Measurements from ENCODE around the gene UBE4B.
"Not testable (repeated sequence)": the region's sequence is repeated elsewhere in the genome, so short reads cannot be mapped to it uniquely, and the experiment has no call there.

Gene UBE4B

DNA sequence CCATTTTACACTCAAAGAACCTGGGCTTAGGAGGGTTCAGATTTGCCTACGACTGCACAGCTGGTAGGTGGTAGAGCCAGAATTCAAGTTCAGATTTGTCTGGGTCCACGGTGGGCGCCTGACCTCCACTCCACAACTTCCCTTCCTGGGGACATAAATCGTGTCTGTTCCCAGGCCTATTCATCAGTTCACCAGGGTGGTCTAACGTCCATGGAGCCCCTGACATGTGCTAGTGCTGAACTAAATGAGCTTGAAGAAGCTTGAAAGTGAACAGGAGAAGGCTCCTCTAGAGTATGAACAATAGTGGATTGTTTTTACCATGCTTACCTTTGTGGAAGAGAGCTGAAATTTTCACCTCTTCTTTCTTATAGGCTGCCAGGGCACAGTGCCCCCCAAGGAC, 145.1 kb downstream of the UBE4B start:
- no peak for DNase-seq (ENCODE audit: low spot score)

DNA sequence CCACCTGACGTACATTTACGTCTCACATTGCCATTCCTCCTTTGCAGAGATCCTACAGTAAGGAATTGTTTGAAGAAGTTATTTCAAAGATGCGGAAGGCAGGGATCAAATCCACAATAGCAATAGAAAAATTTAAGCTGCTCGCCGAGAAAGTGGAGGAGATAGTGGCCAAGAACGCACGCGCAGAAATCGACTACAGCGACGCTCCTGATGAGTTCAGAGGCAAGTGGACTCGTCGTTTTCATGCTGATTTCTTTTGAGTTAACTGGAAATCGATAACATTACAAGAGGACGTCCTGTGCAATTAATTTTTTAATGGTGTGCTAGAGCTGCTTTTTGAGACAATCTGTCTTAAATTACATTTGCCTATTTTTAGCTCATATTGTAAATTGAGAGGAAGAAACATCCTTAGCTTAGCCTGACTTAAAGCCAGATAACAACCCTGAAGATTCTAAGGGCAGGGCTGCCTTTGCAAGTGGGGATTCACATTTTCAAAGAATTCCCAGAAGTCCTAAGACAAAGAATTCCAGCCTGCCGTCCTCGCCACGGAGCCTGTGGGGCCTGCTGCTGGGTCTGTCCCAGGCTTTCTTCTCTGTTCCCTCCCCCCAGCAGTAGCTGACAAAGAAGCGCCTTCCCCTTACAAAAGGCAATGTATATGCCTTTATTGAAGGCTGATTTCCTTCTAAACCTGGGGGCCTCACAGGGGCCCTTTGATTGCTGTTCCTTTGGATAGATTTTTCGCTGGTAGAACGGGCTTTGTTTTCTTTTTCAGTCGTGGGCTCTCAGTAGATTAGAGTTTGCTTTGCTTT, 146.0 kb downstream of the UBE4B start:
- no peak for DNase-seq (ENCODE audit: low spot score)

DNA sequence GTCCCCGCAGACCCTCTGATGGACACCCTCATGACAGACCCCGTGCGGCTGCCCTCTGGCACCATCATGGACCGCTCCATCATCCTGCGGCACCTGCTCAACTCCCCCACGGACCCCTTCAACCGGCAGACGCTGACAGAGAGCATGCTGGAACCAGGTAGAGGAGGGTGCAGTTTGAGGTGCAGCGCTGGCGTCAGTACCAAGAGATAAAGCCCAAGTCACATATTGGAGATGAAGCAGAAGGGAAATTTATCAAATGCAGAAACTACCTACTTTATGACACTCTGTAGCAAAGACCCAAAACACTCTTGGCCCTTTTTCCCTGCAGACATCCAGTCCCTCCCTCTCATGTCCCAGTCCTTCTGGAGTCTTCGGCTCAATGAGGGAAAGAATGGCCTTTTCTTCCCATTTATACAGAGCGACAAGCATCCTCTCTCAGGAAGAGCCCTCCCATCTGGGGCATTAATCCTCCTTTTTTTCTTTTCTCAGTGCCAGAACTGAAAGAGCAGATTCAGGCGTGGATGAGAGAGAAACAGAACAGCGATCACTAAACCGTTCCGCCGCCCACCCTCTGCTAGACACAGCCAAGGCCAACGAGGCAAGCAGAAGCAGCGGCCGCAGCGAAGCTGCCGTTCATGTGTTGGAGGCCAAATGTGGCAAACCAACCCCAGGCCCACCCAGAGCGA, 146.8 kb downstream of the UBE4B start:
- DNase-seq (ENCODE audit: low spot score): no peak

DNA sequence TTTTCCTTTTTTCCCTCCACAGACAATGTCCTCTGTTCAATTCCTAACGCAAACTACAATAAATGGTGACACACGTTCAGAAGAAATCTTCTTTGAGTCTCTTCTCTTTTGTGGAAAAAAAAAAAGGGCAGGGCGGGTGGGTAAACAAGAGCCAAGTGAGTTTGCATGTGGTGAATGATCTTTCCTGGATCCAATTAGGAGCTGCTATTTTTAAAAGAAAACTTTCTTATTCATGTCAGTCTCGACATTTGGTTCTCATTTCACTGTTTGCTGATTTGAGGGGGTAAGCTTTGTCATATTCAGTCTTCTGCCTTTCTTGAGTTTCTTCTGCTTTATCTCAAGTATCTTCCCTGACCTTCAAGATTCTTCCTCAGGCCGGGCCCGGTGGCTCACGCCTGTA, 148.4 kb downstream of the UBE4B start:
- no peak for DNase-seq (ENCODE audit: low spot score)

- no peak for DNase-seq (ENCODE audit: low spot score)
Observed at GRCh38 chr1:10185759-10186158, 153.0 kb downstream of the UBE4B start.

- no peak for DNase-seq (ENCODE audit: low spot score)
Observed at GRCh38 chr1:10186331-10187025, 153.7 kb downstream of the UBE4B start.

DNA sequence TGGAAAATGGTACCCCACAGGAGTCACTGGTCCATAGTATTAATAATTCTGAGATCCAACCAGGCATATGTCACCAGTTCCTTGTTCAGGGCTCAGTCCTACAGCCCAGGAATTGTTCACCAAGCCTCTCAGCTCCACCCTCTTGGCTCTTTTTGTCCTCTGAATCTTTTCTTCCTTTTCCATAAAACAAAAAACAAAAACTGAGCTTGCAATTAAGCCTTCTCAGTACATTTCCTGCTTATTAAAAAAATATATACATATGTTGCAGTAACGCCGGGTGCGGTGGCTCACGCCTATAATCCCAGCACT, 154.2 kb downstream of the UBE4B start:
- no peak for DNase-seq (ENCODE audit: low spot score)

GRCh38 chr1:10188133-10188650, 155.4 kb downstream of the UBE4B start:
- no peak for DNase-seq (ENCODE audit: low spot score)

GRCh38 chr1:10189659-10190058, 156.9 kb downstream of the UBE4B start:
- no peak for DNase-seq (ENCODE audit: low spot score)

- DNase-seq (ENCODE audit: low spot score): no peak
Observed at GRCh38 chr1:10192263-10192662, 159.5 kb downstream of the UBE4B start.

DNA sequence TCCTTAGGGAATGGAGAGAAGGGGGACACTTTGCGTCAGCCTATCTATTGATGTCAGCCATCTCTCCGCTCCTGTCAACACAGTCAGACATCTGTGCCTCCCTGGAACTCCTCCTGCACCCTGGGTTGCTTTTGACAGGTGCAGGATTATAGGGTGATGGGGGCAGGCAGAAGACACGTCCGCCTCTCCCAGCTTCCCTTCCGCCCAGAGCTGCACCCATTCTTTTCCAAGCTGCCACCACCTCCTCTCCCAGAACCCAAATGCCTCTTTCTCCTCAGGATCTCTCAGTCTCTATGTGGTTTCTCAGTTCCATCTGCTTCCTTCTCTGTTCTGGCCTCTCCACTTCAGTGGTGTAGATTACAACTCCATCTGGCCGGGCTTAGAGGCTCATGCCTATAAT, 160.5 kb downstream of the UBE4B start:
- no peak for DNase-seq (ENCODE audit: low spot score)

- DNase-seq (ENCODE audit: low spot score): no peak
Observed at GRCh38 chr1:10195570-10195969, 162.8 kb downstream of the UBE4B start.

DNA sequence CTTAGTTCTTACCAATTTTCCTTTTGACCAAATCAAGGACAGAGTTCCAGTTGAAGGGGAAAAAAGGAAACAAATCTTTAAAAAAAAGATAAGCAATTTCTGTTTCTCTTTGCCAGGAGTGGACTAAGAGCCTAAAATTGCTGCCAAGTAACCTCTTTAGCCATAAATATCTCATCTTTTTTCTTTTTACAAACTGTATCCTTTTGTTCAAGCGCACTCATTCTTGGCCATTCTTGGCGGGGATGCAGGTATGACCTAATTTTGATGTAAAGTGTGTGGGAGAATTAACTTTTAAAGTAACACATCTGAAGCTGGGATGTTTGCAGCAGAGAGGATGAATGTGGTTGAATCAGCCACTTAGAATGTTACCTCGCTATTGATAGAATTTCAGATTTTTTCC, 164.2 kb downstream of the UBE4B start:
- no peak for DNase-seq (ENCODE audit: low spot score)

GRCh38 chr1:10200620-10201019, 167.9 kb downstream of the UBE4B start:
- DNase-seq (ENCODE audit: low spot score): no peak

- no peak for DNase-seq (ENCODE audit: low spot score)
Observed at GRCh38 chr1:10204003-10204642, 171.4 kb downstream of the UBE4B start.

- DNase-seq (ENCODE audit: low spot score): not testable (repeated sequence)
Observed at GRCh38 chr1:10205206-10205605, 172.4 kb downstream of the UBE4B start.

DNA sequence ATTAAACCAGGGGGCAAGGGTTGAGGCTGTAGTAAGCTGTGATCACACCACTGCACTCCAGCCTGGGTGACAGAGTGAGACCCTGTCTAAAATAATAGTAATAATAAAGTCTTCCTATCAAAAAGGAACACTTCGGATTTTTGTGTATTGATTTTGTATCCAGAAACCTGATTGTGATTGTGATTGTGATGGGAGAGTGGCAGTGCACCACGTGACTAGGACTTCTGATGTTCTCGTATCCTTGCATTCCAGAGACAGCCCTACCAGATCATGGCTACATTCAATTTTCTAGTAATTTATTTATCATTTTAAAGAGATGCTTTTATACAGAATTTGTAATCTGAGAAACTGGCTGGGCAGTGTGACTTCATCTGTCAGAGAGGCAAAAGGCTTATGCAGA, 175.1 kb downstream of the UBE4B start:
- no peak for DNase-seq (ENCODE audit: low spot score)

DNA sequence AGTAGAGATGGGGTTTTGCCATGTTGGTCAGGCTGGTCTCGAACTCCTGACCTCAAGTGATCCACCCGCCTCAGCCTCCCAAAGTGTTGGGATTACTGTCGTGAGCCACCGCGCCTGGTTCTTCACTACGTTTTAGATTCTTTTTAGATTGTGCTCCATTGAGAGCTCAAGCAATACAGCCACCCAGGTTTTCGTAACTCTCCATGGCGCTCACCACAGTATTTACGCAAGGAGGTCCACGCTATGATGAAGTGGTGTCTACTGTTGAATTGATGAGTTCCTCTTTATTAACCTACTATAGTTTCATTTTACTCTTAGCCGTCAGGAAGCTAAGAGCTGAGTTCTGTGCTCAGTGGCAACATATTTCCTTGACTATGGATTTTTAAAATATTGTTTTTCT, 175.8 kb downstream of the UBE4B start:
- no peak for DNase-seq (ENCODE audit: low spot score)

DNA sequence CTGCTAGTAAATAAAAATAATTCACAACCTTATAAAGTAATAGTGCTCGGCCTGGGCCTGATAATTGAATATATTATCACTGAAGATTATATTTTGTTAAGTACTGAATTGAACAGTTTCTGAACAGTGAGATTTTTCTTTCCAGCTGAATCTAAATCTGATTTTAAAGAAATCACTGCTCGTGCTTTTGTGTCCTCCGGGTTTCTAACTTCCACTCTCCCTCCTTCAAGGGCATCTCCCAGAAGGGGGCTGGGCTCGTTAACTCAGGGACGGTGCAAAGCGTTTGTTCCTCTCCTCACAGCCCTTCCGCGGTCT, 176.8 kb downstream of the UBE4B start:
- no peak for DNase-seq (ENCODE audit: low spot score)

DNA sequence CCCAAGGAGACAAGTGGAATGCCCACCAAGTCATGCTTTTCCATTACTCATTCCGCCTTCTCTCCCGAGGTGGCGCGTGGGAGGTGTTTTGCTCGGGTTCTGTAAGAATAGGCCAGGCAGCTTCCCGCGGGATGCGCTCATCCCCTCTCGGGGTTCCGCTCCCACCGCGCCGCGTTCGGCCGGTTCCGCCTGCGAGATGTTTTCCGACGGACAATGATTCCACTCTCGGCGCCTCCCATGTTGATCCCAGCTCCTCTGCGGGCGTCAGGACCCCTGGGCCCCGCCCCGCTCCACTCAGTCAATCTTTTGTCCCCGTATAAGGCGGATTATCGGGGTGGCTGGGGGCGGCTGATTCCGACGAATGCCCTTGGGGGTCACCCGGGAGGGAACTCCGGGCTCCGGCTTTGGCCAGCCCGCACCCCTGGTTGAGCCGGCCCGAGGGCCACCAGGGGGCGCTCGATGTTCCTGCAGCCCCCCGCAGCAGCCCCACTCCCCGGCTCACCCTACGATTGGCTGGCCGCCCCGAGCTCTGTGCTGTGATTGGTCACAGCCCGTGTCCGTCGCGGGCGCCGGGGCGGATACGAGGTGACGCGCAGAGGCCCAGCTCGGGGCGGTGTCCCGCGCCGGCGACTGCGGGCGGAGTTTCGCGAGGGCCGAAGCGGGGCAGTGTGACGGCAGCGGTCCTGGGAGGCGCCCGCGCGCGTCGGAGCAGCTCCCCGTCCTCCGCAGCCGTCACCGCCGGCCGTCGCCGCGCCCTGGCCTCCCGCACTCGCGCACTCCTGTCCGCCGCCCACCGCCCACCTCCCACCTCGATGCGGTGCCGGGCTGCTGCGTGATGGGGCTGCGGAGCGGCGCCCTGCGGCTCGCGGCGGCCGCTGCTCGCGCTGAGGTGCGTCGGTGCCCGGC, 177.4 kb downstream of the UBE4B start, which contains the start of gene KIF1B:
TSS of gene KIF1B (plus strand) at position 666 of the 906 bp plus-strand sequence. CDS start 21,759 bp downstream, outside the sequence.
- DNase-seq (ENCODE audit: low spot score): peak; percentile 96

All from RKO (cell line).